22Rv1 (cell line): ENCODE data around the gene NLRC5.

Source experiments
- ZFX ChIP-seq: fragments of 450-650 bp; IDR thresholded peaks from 2 replicates; pipeline ENCODE4 v1.6.1; 2017; ENCODE audit warnings: antibody characterized with exemption, borderline replicate concordance
- TF ChIP-seq, protein P1 (sequence below): fragments of 450-650 bp; IDR thresholded peaks from 2 replicates; pipeline ENCODE4 v1.5.1; 2017; ENCODE audit warnings: mild to moderate bottlenecking

DNA sequence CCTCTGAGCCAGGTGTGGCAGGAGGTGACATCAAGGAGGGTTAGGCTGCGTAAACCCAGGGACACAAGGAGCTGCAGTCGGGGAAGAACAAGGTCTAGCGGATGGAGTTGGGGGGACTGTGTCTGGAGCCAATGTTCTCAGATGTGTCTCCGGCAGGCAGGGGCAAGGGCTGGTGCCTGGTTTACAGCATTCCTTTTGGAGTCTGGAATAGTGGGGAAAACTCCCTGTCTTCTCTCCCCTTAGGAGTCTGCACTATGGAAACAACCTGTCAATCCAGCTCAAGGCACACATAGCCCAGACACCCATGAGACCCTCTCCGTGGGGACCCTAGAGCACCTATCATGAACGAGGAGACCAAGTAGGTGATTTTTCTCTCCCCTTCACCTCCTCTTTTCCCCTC lies 27.5 kb downstream of the NLRC5 start:
- TF ChIP-seq, protein P1, sequence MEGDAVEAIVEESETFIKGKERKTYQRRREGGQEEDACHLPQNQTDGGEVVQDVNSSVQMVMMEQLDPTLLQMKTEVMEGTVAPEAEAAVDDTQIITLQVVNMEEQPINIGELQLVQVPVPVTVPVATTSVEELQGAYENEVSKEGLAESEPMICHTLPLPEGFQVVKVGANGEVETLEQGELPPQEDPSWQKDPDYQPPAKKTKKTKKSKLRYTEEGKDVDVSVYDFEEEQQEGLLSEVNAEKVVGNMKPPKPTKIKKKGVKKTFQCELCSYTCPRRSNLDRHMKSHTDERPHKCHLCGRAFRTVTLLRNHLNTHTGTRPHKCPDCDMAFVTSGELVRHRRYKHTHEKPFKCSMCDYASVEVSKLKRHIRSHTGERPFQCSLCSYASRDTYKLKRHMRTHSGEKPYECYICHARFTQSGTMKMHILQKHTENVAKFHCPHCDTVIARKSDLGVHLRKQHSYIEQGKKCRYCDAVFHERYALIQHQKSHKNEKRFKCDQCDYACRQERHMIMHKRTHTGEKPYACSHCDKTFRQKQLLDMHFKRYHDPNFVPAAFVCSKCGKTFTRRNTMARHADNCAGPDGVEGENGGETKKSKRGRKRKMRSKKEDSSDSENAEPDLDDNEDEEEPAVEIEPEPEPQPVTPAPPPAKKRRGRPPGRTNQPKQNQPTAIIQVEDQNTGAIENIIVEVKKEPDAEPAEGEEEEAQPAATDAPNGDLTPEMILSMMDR: no peak
- TF ChIP-seq ZFX: no peak
